RPMI8226 (cell line): Measurements from ENCODE around the gene PRKAR1B.
"Not testable (repeated sequence)": the region's sequence is repeated elsewhere in the genome, so short reads cannot be mapped to it uniquely, and the experiment has no call there.

ENCODE experiments used
- DNase-seq: peaks from one replicate; pipeline ENCODE4 v3.0.0-alpha.2; 2015

PRKAR1B gene

GRCh38 chr7:756928-757560 is 30.0 kb upstream of the PRKAR1B start:
- DNase-seq = no peak

- DNase-seq = no peak
Measured at GRCh38 chr7:756231-756927, 29.3 kb upstream of the PRKAR1B start.

GRCh38 chr7:755413-755805 is 28.3 kb upstream of the PRKAR1B start:
- no peak for DNase-seq

- no peak for DNase-seq
Measured at GRCh38 chr7:754531-755412, 27.7 kb upstream of the PRKAR1B start.

GRCh38 chr7:753190-753589 is 26.1 kb upstream of the PRKAR1B start:
- DNase-seq = no peak

- not testable (repeated sequence) for DNase-seq
Measured at GRCh38 chr7:752256-752655, 25.2 kb upstream of the PRKAR1B start.

GRCh38 chr7:751826-752225 is 24.7 kb upstream of the PRKAR1B start:
- DNase-seq = no peak

GRCh38 chr7:750111-750905 is 23.2 kb upstream of the PRKAR1B start:
- no peak for DNase-seq

- no peak for DNase-seq
Measured at GRCh38 chr7:749140-749551, 22.1 kb upstream of the PRKAR1B start.

- no peak for DNase-seq
Measured at GRCh38 chr7:748446-748845, 21.4 kb upstream of the PRKAR1B start.

- no peak for DNase-seq
Measured at GRCh38 chr7:747186-747585, 20.1 kb upstream of the PRKAR1B start.

- DNase-seq = no peak
Measured at GRCh38 chr7:746155-747061, 19.3 kb upstream of the PRKAR1B start.

GRCh38 chr7:745431-746154 is 18.5 kb upstream of the PRKAR1B start:
- DNase-seq = no peak

- no peak for DNase-seq
Measured at GRCh38 chr7:744854-745430, 17.9 kb upstream of the PRKAR1B start.

- DNase-seq = not testable (repeated sequence)
Measured at GRCh38 chr7:744128-744520, 17.0 kb upstream of the PRKAR1B start.

GRCh38 chr7:743341-744127 is 16.5 kb upstream of the PRKAR1B start:
- not testable (repeated sequence) for DNase-seq

GRCh38 chr7:742791-743190 is 15.7 kb upstream of the PRKAR1B start:
- no peak for DNase-seq

GRCh38 chr7:741850-742249 is 14.8 kb upstream of the PRKAR1B start:
- no peak for DNase-seq

- DNase-seq = no peak
Measured at GRCh38 chr7:741191-741671, 14.2 kb upstream of the PRKAR1B start.
